IPS-18a (cell line): ENCODE results near the gene SPRTN.

Source experiments
- H3K27ac ChIP-seq: one replicate; pipeline ENCODE4 v1.5.1; 2013; ENCODE audit warnings: low read length
- H3K27me3 ChIP-seq: one replicate; pipeline ENCODE4 v1.6.1; 2013; ENCODE audit warnings: mild to moderate bottlenecking, low read length; ENCODE audit not compliant: control insufficient read depth, insufficient read depth
- H3K36me3 ChIP-seq: one replicate; pipeline ENCODE4 v1.6.1; 2013; ENCODE audit warnings: low read depth, low read length; ENCODE audit not compliant: control insufficient read depth
- H3K4me1 ChIP-seq: one replicate; pipeline ENCODE4 v1.6.1; 2013; ENCODE audit warnings: low read depth, low read length; ENCODE audit not compliant: control insufficient read depth
- H3K4me3 ChIP-seq: one replicate; pipeline ENCODE4 v1.5.1; 2013; ENCODE audit warnings: low read length
- H3K9ac ChIP-seq: one replicate; pipeline ENCODE4 v1.6.1; 2013; ENCODE audit warnings: mild to moderate bottlenecking, low read length, moderate library complexity
- H3K9me3 ChIP-seq: one replicate; pipeline ENCODE4 v1.6.1; 2013; ENCODE audit warnings: low read depth, low read length; ENCODE audit not compliant: control insufficient read depth

SPRTN gene

GRCh38 chr1:231384696-231385415 is 46.8 kb downstream of the SPRTN start:
- Histone ChIP-seq H3K4me3 (no peak overlapping the region), H3K9me3 (no peaks in the 10 kb centered on the region), H3K27ac (no peak overlapping the region), H3K9ac (no peak overlapping the region), H3K36me3 (no peaks in the 10 kb centered on the region), H3K4me1 (no peaks in the 10 kb centered on the region), H3K27me3 (no peaks in the 10 kb centered on the region)

GRCh38 chr1:231385416-231385748 is 47.3 kb downstream of the SPRTN start:
- H3K9ac ChIP-seq = no peak overlapping the region
- H3K36me3 ChIP-seq = no peaks in the 10 kb centered on the region
- H3K27me3 ChIP-seq = no peaks in the 10 kb centered on the region
- H3K27ac ChIP-seq = no peak overlapping the region
- H3K9me3 ChIP-seq = no peaks in the 10 kb centered on the region
- no peaks in the 10 kb centered on the region for H3K4me1 ChIP-seq
- H3K4me3 ChIP-seq = no peak overlapping the region

GRCh38 chr1:231386466-231386865 is 48.4 kb downstream of the SPRTN start:
- no peaks in the 10 kb centered on the region for H3K4me1 ChIP-seq
- H3K27me3 ChIP-seq = no peaks in the 10 kb centered on the region
- H3K4me3 ChIP-seq = no peak overlapping the region
- no peak overlapping the region for H3K9ac ChIP-seq
- H3K9me3 ChIP-seq = no peaks in the 10 kb centered on the region
- H3K36me3 ChIP-seq = no peaks in the 10 kb centered on the region
- no peak overlapping the region for H3K27ac ChIP-seq

- Histone ChIP-seq H3K27ac (no peak overlapping the region), H3K4me1 (no peaks in the 10 kb centered on the region), H3K4me3 (no peak overlapping the region), H3K9me3 (no peaks in the 10 kb centered on the region), H3K27me3 (no peaks in the 10 kb centered on the region), H3K36me3 (no peaks in the 10 kb centered on the region), H3K9ac (no peak overlapping the region)
These were observed 49.9 kb downstream of the SPRTN start for GRCh38 chr1:231387770-231388669.

- Histone ChIP-seq H3K9ac (no peak overlapping the region), H3K4me1 (no peaks in the 10 kb centered on the region), H3K4me3 (no peak overlapping the region), H3K27ac (no peak overlapping the region), H3K27me3 (no peaks in the 10 kb centered on the region), H3K9me3 (no peaks in the 10 kb centered on the region), H3K36me3 (no peaks in the 10 kb centered on the region)
These were observed 52.0 kb downstream of the SPRTN start for GRCh38 chr1:231390071-231390470.

- Histone ChIP-seq H3K9ac (no peak overlapping the region), H3K27me3 (no peaks in the 10 kb centered on the region), H3K36me3 (no peaks in the 10 kb centered on the region), H3K9me3 (no peaks in the 10 kb centered on the region), H3K27ac (no peak overlapping the region), H3K4me1 (peaks cover 2% of the 10 kb centered on the region), H3K4me3 (no peak overlapping the region)
These were observed 54.5 kb downstream of the SPRTN start for GRCh38 chr1:231392389-231393131.

GRCh38 chr1:231393668-231394067 is 55.6 kb downstream of the SPRTN start:
- Histone ChIP-seq H3K9ac (no peak overlapping the region), H3K27me3 (no peaks in the 10 kb centered on the region), H3K9me3 (no peaks in the 10 kb centered on the region), H3K4me1 (peaks cover 2% of the 10 kb centered on the region), H3K36me3 (no peaks in the 10 kb centered on the region), H3K4me3 (no peak overlapping the region), H3K27ac (no peak overlapping the region)

- Histone ChIP-seq H3K4me3 (no peak overlapping the region), H3K9ac (no peak overlapping the region), H3K27ac (no peak overlapping the region), H3K4me1 (peaks cover 2% of the 10 kb centered on the region), H3K36me3 (no peaks in the 10 kb centered on the region), H3K9me3 (no peaks in the 10 kb centered on the region), H3K27me3 (no peaks in the 10 kb centered on the region)
These were observed 57.2 kb downstream of the SPRTN start for GRCh38 chr1:231395076-231395997.

- no peak overlapping the region for H3K4me3 ChIP-seq
- no peak overlapping the region for H3K27ac ChIP-seq
- peaks cover 2% of the 10 kb centered on the region for H3K4me1 ChIP-seq
- no peaks in the 10 kb centered on the region for H3K27me3 ChIP-seq
- no peaks in the 10 kb centered on the region for H3K9me3 ChIP-seq
- H3K36me3 ChIP-seq = no peaks in the 10 kb centered on the region
- no peak overlapping the region for H3K9ac ChIP-seq
These were observed 57.9 kb downstream of the SPRTN start for GRCh38 chr1:231395998-231396390.

- Histone ChIP-seq H3K9ac (no peak overlapping the region), H3K36me3 (no peaks in the 10 kb centered on the region), H3K4me3 (no peak overlapping the region), H3K9me3 (no peaks in the 10 kb centered on the region), H3K27me3 (no peaks in the 10 kb centered on the region), H3K27ac (no peak overlapping the region), H3K4me1 (peaks cover 2% of the 10 kb centered on the region)
These were observed 58.5 kb downstream of the SPRTN start for GRCh38 chr1:231396643-231397042.
